HL-60/S4 treated with retinoic acid at 250 ng/mL for 4 days and 3 days (cell line): Measurements from ENCODE around the gene CEP97.
"Not testable (repeated sequence)": the region's sequence is repeated elsewhere in the genome, so short reads cannot be mapped to it uniquely, and the experiment has no call there.

Experiments
- in situ Hi-C: fragments of 300-500 bp; cut with MboI; formaldehyde crosslinking; loops from 2 replicates; pipeline ENCODE4 v1.7.0; 2022; ENCODE audit warnings: low sequenced_read_pairs

The CEP97 gene

DNA sequence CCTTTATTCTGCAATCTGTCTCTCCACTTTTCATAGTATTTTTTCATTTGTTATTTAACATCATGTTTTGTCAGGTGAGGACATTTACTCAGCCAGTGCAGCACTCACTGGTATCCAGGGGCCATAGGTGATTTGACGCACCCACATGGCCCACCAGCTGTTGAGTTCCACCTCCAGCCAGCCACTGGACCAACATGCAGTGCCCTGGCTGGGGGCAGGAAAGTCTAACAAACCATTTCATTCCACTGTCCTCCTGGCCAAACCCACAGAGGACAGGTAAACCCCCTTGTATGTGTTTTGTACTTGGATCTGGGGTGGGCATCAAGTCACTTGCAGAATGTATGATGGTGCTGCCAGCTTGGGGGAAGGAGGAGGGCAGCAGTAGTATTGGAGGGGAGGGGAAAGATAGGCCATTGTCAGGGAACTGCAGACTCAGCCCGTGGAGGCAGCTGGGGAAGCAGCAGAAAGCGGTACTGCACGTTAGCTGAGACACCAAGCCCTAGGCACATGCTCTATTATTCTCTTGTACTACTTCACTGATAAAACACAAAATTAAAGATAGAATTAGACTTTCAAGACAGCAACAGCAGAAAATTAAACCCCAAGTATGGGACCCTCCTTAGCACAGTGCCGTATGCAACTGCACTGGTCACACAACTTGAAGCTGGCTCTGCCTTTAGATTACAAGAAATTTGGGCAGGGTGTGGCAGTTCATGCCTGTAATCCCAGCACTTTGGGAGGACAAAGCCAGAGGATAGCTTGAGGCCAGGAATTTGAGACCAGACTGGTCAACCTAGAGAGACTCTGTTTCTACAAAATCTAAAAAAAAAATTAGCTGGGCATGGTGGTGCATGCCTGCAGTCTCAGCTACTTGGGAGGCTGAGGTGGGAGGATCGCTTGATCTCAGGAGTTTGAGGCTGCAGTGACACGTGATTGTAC is 22.4 kb upstream of the CEP97 start:
- in situ Hi-C loops: no loop called here

DNA sequence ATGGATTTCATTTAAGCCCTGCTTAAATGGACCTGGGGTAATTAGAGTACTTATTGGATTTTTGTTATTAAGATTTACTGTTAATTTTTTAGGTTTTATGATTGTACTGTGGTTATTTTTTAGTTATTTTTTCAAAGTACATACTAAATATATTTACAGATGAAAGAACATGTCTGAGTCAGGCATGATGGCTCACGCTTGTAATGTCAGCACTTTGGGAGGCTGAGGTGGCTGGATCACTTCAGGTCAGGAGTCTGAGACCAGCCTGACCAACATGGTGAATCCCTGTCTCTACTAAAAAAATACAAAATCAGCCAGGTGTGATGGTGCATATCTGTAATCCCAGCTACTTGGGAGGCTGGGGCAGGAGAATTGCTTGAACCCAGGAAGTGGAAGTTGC is 21.7 kb upstream of the CEP97 start:
- in situ Hi-C loops: no loop called here

DNA sequence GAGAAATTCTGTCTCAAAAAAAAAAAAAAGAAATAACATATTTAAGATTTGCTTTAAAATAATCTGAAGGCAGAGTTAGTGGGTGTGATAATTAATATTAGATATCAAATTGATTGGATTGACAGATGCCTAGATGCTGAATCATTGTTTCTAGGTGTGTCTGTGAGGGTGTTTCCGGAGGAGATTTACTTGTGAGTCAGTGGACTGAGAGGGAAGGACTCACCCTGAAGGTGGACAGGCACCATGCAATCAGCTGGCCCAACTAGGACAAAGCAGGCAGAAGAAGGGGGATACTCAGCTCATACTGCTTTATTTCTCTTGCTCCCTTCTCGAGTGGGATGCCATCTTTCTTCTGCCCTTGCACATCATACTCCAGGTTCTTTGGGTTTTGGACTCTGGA is 21.2 kb upstream of the CEP97 start:
- in situ Hi-C loops: no loop called here

DNA sequence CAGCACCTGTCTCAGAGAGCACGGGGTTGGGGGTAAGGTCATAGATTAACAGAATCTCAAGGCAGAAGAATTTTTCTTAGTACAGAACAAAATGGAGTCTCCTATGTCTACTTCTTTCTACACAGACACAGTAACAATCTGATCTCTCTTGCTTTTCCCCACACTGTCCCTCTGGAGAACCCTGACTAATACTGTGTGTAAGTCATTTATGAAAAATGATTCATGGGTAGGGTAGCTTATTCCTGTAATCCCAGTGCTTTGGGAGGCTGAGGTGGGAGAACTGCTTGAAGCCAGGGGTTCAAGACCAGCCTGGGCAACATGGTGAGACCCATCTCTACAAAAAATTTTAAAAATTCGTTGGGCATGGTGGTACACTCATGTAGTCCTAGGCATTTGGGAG is 19.8 kb upstream of the CEP97 start:
- in situ Hi-C loops: not testable (repeated sequence)

DNA sequence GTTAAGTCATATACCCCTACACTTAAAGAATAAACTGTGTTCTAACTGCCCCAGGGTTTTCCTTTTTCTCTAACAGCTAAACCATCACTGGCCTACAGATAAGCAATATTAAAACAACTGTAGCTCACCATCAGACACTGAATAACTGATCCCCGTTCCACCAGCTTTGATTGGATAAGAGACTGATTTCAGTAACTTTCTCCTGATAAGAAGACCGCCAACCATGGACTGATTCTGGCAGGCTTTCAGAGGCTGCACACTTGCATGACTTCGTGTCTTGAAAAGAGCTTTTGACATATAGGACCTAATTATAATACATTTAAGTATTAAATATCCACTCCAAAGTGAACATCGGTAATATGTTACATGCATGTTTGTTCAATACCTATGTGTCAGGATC is 15.3 kb upstream of the CEP97 start:
- in situ Hi-C loops: no loop called here

DNA sequence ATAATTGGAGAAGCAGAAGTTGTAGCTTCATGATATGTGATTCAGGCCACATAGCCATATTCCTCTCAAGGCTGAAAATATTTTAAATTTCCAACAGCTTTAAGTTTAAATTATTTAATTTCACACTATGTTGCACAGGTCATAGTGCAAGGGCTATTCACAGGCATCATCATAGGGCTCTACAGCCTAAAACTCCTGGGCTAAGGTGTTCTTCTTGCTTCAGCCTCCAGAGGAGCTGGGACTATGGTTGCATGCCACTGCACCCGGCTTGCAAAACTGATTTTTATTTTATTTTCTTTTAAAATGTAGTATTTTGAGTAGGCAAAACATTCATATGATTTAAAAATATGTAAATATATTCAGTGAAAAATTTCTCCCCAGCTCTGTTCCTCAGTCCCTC is 6.0 kb upstream of the CEP97 start:
- in situ Hi-C loops: no loop called here

DNA sequence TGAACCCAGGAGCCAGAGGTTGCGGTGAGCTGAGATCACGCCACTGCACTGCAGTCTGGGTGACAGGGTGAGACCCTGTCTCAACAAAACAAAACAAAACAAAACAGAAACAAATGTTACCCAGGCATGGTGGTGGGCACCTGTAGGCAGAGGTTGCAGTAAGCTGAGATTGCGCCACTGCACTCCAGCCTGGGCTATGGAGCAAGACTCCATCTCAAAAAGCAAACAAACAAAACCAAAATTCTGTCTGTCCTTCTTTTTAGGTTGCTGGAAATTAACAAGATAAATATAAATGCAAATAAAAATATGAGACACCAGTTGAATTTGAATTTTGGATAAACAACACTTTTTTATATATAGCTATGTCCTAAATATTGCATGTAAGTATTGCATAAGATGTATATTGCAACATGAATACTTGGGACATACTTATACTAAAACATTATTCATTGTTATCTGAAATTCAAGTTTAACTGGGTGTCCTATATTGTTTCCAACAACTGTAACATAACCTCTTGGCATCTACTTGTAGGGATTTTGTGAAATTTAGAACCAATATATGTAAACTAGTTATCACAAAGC is 4.7 kb upstream of the CEP97 start:
- in situ Hi-C loops: no loop called here

DNA sequence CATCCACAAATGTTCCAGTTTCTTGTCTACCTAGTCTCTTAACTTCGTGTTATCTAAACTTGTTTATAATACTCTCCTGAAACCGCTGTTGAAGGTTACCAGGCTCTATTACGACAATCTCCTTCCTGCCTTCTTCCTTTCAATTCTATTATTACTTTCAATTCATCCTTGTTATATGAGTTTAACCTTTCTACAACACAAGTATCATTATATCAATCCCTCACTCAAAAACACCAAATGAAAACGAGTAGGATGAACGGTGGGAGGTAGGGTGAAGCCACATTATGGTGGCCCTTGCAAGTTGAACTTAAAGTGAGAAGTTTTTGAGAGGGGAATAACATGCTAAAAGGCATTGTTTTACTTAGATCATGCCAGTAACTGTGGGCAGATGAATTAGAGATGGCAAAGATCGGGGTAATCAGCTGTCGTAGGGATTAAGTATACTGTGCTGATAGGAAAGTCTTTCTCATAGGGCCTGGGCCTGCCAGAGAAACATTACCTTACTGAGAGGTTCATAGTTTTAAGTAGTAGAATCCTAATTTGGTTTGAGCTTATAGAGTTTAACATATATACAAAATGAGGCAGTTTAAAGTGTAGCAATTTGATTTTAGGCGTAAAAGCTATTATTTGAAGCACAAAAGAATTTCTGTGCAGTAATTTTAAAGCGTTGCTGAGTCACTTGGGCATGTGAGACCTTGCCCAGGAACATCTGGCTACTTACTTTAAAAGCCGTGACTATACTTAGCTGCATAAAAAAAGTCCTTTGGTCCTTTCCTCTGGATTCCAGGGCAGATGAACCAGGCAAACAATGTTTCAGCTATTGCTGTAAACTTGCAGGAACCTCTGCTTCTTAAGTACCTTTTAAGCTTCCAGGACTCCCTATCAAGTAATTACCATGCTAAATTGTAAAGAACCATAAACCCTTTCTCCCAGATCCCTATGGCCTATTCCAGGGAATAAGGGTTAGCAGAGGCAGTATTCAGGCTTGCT is 3.3 kb upstream of the CEP97 start:
- in situ Hi-C loops: no loop called here

DNA sequence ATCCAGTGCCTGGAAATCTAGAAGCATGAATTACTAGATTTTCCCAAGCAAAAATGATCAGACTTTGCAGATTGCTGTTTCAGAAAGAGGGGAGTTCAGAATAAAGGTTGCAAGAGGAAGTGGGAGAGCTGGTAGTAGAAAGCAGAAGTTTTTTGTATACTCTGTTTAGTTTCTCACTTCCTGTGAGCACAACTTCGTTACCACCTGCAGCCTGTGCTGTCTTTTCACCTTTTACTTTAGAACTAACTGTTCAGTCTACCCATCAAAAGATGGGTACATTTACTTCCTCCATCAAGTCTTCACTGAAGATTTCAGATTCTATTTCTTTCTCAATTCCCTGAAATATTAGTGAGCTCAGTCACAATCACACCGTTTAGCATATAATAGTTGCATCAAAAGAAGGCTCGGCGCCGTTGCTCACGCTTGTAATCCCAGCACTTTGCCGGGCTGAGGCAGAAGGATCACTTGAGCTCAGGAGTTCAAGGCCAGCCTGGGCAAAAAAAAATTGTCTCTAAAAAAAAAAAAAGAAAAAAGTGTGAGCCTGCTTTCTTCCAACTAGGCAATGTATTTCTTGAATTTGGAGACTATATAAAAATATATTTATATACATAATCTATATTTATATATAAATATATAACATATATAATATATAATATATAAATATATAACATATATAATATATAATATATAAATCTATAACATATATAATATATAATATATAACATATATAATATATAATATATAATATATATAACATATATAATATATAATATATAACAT is 1.8 kb upstream of the CEP97 start:
- in situ Hi-C loops: no loop called here

DNA sequence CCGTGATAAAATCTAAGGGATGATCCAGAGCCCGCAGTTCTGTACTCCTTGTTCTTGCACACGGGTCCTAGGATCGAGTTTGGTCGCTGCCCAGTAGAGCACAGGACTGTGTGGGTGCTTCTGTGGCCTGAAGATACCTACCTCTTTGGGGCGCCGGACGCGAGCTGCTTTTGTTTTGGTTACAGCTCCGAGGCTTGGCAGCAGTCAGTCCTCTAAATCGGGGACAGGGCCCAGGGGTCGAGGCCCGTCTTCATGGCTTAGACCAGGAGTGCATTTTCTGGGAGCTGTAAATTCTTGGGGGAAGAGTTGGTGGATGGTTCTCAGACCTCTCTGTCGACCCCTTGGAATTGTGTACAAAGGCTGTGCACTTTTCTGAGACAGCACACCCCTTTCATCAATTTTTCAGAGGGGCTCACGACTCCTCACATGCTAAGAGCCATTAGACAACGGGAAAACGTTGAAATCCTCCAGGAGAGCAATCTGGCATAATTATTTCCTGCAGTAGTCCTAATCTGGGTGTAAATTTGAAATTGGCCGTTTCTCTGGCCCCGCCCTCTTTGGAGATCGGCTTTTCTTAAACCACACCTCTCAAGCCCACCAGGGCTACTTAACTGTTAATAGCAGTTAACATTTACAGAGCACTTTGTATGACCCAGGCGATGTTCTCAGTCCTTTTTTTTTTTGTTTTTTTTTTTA is 928 bp downstream of the CEP97 start:
- in situ Hi-C loops: no loop called here

DNA sequence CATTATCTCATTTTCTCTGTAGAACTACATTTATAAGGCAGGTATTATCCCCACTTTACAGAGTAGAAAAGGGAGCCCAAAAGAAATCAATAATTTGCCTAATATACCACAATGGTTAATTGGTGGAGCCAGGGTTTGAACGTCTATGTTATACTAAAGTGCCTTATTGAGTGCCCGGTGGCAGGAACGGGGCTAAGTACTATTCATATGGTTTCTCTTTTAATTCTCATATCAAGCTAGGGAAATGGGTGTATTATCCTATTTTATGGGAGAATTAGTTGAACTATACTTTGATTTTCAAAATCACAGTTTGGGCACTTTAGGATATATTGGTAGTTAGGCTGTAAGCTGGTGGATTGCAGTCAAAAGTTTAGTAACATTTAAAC is 1.5 kb downstream of the CEP97 start:
- in situ Hi-C loops: no loop called here

DNA sequence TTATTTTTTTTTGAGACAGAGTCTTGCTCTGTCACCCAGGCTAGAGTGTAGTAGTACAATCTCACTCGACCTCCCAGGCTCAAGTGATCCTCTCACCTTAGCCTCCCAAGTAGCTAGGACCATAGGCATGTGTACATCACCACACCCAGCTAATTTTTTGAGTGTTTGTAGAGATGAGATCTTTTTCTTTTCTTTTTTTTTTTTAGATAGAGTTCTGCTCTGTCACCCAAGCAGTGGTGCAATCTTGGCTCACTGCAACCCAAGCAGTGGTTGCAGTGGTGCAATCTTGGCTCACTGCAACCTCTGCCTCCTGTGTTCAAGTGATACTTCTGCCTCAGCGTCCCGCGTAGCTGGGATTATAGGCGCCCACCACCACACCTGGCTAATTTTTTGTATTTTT is 5.2 kb downstream of the CEP97 start:
- in situ Hi-C loops: no loop called here

DNA sequence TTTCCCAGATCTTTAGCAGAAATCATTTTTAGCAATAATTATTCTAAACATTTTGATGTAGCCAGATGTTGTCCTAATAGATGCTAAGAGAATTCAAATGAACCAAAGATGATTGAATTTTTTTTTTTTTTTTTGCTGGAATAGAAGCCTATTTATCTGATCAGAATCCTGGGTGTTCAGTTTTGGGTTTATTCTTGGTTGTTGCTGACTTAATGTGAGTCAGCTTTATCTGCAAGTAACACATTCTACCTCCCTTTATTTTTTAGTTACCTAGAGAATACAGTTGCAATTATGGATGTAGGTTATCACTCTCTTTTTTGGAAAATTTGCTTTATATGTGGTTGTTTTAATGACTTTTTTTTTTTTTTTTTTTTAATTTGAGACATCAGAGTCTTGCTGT is 6.4 kb downstream of the CEP97 start:
- in situ Hi-C loops: no loop called here

DNA sequence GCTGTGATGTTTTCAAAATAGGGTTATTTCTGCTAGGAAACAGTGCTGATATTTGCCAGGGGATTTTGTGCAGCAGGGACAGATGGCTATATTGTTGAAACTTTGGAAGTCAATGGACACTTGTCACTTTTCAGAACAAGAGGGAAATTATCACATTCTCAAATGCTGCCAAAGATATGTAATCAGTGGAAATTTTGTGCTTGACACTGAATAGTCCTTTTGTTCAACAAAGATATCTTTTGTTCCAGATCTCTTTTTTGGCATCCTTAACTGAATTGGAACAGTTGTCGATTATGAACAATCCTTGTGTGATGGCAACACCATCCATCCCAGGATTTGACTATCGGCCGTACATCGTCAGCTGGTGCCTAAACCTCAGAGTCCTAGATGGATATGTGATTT is 7.8 kb downstream of the CEP97 start:
- in situ Hi-C loops: no loop called here

DNA sequence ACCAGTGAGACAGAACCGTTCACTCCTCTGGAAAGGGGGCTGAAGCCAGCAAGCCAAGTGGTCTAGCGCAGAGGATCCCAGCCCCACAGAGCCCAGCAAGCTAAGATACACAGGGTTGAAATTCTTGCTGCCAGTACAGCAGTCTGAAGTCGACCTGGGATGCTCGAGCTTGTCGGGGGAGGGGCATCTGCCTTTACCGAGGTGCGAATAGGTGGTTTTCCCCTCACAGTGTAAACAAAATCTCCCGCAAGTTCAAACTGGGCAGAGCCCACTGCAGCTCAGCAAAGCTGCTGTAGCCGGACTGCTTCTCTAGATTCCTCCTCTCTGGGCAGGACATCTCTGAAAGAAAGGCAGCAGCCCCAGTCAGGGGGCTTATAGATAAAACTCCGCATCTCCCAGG is 11.4 kb downstream of the CEP97 start:
- in situ Hi-C loops: no loop called here

DNA sequence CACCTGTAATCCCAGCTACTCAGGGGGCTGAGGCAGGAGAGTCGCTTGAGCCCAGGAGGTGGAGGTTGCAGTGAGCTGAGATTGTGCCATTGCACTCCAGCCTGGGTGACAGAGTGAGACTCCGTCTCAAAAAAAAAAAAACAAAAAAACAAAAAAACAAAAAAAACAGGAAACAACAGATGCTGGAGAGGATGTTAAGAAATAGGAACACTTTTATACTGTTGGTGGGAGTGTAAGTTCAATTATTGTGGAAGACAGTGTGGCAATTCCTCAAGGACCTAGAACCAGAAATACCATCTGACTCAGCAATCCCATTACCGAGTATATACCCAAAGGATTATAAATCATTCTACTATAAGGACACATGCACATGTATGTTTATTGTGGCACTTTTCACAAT is 17.5 kb downstream of the CEP97 start:
- in situ Hi-C loops: not testable (repeated sequence)

DNA sequence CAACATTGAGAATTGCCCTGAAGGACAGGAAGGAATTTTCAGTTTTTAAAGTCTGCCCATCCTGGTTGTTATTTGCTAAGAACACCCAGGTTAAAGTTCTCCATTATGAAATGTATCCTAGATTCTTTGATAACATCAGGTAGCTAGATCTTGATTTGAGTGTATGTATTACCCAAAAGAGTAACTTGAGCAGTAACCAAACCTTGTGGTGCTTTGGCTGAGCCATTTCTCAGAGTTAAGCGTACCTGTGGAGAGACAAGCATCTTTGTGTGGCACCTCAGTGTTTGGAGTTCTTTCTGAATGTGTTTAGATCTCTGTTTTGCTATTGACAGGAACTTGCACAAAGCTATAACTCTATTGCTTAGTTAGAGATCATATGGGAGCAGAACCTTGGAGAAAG is 20.4 kb downstream of the CEP97 start:
- in situ Hi-C loops: no loop called here

DNA sequence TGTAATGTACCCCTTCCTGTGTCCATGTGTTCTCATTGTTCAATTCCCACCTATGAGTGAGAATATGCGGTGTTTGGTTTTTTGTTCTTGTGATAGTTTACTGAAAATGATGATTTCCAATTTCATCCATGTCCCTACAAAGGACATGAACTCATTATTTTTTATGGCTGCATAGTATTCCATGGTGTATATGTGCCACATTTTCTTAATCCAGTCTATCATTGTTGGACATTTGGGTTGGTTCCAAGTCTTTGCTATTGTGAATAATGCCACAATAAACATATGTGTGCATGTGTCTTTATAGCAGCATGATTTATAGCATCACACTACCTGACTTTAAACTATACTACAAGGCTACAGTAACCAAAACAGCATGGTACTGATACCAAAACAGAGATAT is 21.5 kb downstream of the CEP97 start:
- in situ Hi-C loops: not testable (repeated sequence)

DNA sequence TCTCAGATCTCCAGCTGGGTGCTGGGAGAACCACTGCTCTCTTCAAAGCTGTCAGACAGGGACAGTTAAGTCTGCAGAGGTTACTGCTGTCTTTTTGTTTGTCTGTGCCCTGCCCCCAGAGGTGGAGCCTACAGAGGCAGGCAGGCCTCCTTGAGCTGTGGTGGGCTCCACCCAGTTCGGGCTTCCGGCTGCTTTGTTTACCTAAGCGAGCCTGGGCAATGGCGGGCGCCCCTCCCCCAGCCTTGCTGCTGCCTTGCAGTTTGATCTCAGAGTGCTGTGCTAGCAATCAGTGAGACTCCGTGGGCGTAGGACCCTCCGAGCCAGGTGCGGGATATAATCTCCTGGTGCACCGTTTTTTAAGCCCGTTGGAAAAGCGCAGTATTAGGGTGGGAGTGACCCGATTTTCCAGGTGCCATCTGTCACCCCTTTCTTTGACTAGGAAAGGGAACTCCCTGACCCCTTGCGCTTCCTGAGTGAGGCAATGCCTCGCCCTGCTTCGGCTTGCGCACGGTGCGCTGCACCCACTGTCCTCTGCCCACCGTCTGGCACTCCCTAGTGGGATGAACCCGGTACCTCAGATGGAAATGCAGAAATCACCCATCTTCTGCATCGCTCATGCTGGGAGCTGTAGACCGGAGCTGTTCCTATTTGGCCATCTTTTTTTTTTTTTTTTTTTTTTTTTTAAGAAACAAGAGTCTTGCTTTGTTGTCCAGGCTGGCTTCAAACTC is 29.1 kb downstream of the CEP97 start:
- in situ Hi-C loops: not testable (repeated sequence)
